ENCODE data around the gene ACTG2. TPM values are rescaled to one million over a fixed set of nuclear protein-coding genes. Genes with fewer than 3 reads are reported as not detected.

The ACTG2 gene
- total and polyA plus RNA-seq, 2 donors from 2014 or later = 6.6 to 13.7 TPM

DNA sequence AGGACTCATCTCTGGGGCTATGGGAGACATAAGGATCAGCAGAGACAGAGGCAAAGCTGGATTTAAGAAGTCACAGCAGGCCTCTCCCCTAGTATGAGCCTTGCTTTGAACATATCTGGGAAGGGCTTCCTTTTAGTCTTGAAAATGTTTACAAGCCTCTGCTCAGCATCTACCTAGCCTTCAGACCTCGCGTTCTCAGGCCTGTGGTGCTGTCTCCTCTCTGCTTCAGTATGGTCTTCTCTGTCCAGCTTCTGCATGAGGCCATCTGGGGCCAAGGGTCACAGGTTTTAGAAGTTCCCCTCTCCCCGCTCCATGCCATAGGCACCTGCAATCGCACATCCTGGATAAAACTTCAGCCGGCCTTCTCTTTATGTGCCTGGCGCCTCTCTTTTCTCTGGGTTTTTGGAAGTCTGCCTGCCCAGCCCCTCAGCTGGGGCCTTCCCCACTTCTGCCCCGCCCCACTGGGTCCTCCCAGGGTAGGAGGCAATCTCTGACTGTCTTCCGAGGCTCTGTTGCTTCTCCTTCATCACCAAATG is 7.1 kb downstream of the ACTG2 start:
- no peak for TF ChIP-seq CTCF (IDR thresholded peaks at IDR 0.05; ENCODE audit: borderline replicate concordance, extremely low read depth, insufficient read depth)
- Histone ChIP-seq H3K9me3 (ENCODE audit: control insufficient read depth in 2 of 3, insufficient read depth in 1 of 3, low read length in 3 of 3) (no peaks in the 10 kb centered on the region), H3K27ac (ENCODE audit: low read depth in 2 of 2, low read length in 2 of 2) (no peak overlapping the region), H3K9ac (ENCODE audit: low read length in 3 of 3) (no peak overlapping the region), H3K27me3 (ENCODE audit: control insufficient read depth, insufficient read depth, low read length) (no peaks in the 10 kb centered on the region), H3K4me3 (ENCODE audit: low read length in 3 of 3) (no peak overlapping the region), H3K4me1 (ENCODE audit: control insufficient read depth in 2 of 3, insufficient read depth in 2 of 3, low read depth in 1 of 3, low read length in 3 of 3) (no peaks in the 10 kb centered on the region), H3K36me3 (ENCODE audit: control insufficient read depth in 2 of 3, insufficient read depth in 3 of 3, low read length in 3 of 3) (no peaks in the 10 kb centered on the region)
- FAIRE-seq = no peak
- no peak for DNase-seq
- intact Hi-C loops (cut with DNase I) = no loop called here

DNA sequence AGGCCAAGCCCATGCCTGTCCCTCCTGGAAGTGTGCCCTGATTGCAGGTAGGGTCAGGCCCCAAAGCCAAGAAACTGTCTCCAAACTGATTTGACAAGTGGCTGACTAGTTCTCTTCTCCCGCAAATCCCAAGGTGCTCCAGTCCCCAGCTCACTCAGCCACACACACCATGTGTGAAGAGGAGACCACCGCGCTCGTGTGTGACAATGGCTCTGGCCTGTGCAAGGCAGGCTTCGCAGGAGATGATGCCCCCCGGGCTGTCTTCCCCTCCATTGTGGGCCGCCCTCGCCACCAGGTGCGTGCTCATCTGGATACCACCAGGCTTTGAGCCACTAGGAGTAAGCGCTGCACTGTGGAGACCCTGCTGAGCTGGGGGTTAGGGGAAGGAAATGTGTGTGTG is 8.3 kb downstream of the ACTG2 start:
- intact Hi-C loops (cut with DNase I) = no loop called here

DNA sequence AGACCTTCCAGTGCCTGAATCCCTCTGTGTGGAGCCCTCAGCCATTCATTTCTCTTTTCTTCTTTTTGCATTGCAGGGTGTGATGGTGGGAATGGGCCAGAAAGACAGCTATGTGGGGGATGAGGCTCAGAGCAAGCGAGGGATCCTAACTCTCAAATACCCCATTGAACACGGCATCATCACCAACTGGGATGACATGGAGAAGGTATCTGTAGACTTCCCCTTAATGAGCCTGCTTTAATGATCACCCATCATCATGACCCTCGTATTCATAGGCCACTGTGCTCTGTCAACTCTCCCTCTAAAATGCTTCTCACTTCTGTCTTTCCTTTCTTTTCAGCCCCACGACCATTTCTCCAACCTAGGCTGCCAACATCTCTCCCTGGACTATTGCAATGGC is 9.5 kb downstream of the ACTG2 start:
- H3K27ac ChIP-seq (ENCODE audit: low read depth in 2 of 2, low read length in 2 of 2) = no peak overlapping the region
- H3K36me3 ChIP-seq (ENCODE audit: control insufficient read depth in 2 of 3, insufficient read depth in 3 of 3, low read length in 3 of 3) = no peaks in the 10 kb centered on the region
- no peak overlapping the region for H3K9ac ChIP-seq (ENCODE audit: low read length in 3 of 3)
- TF ChIP-seq CTCF (IDR thresholded peaks at IDR 0.05; ENCODE audit: borderline replicate concordance, extremely low read depth, insufficient read depth) = no peak
- intact Hi-C loops (cut with DNase I) = no loop called here
- no peaks in the 10 kb centered on the region for H3K4me1 ChIP-seq (ENCODE audit: control insufficient read depth in 2 of 3, insufficient read depth in 2 of 3, low read depth in 1 of 3, low read length in 3 of 3)
- no peak for FAIRE-seq
- no peaks in the 10 kb centered on the region for H3K27me3 ChIP-seq (ENCODE audit: control insufficient read depth, insufficient read depth, low read length)
- no peak overlapping the region for H3K4me3 ChIP-seq (ENCODE audit: low read length in 3 of 3)
- DNase-seq = no peak
- H3K9me3 ChIP-seq (ENCODE audit: control insufficient read depth in 2 of 3, insufficient read depth in 1 of 3, low read length in 3 of 3) = no peaks in the 10 kb centered on the region

More for the DNA sequence above, 8.3 kb downstream of the ACTG2 start:
- FAIRE-seq (no peak), DNase-seq (no peak)
- Histone ChIP-seq H3K9me3 (ENCODE audit: control insufficient read depth in 2 of 3, insufficient read depth in 1 of 3, low read length in 3 of 3) (no peaks in the 10 kb centered on the region), H3K4me1 (ENCODE audit: control insufficient read depth in 2 of 3, insufficient read depth in 2 of 3, low read depth in 1 of 3, low read length in 3 of 3) (no peaks in the 10 kb centered on the region), H3K27ac (ENCODE audit: low read depth in 2 of 2, low read length in 2 of 2) (no peak overlapping the region), H3K4me3 (ENCODE audit: low read length in 3 of 3) (no peak overlapping the region), H3K36me3 (ENCODE audit: control insufficient read depth in 2 of 3, insufficient read depth in 3 of 3, low read length in 3 of 3) (no peaks in the 10 kb centered on the region), H3K9ac (ENCODE audit: low read length in 3 of 3) (no peak overlapping the region), H3K27me3 (ENCODE audit: control insufficient read depth, insufficient read depth, low read length) (no peaks in the 10 kb centered on the region)
- no peak for TF ChIP-seq CTCF (IDR thresholded peaks at IDR 0.05; ENCODE audit: borderline replicate concordance, extremely low read depth, insufficient read depth)

- no peak overlapping the region for H3K27ac ChIP-seq (ENCODE audit: low read depth in 2 of 2, low read length in 2 of 2)
Observed at GRCh38 chr2:73903313-73903712, 10.5 kb downstream of the ACTG2 start.

More at GRCh38 chr2:73903313-73903712, 10.5 kb downstream of the ACTG2 start:
- Histone ChIP-seq H3K4me1 (ENCODE audit: control insufficient read depth in 2 of 3, insufficient read depth in 2 of 3, low read depth in 1 of 3, low read length in 3 of 3) (peaks cover 0 to 2% (median 0%) of the 10 kb centered on the region in 3 donors), H3K36me3 (ENCODE audit: control insufficient read depth in 2 of 3, insufficient read depth in 3 of 3, low read length in 3 of 3) (no peaks in the 10 kb centered on the region), H3K27me3 (ENCODE audit: control insufficient read depth, insufficient read depth, low read length) (no peaks in the 10 kb centered on the region), H3K9ac (ENCODE audit: low read length in 3 of 3) (no peak overlapping the region), H3K4me3 (ENCODE audit: low read length in 3 of 3) (no peak overlapping the region), H3K9me3 (ENCODE audit: control insufficient read depth in 2 of 3, insufficient read depth in 1 of 3, low read length in 3 of 3) (no peaks in the 10 kb centered on the region)
- DNase-seq = no peak
- intact Hi-C loops (cut with DNase I) = no loop called here
- FAIRE-seq = no peak
- no peak for TF ChIP-seq CTCF (IDR thresholded peaks at IDR 0.05; ENCODE audit: borderline replicate concordance, extremely low read depth, insufficient read depth)
